HUES6 (cell line): ENCODE measurements around the gene FAF1.
"Not testable (repeated sequence)": the region's sequence is repeated elsewhere in the genome, so short reads cannot be mapped to it uniquely, and the experiment has no call there.

Source experiments
- H3K27ac ChIP-seq: 2 replicates; pipeline ENCODE4 v1.7.0; 2013; ENCODE audit warnings: low read depth, mild to moderate bottlenecking, low read length, inconsistent platforms
- H3K27me3 ChIP-seq: 2 replicates; pipeline ENCODE4 v1.6.1; 2013; ENCODE audit warnings: low read length; ENCODE audit not compliant: control insufficient read depth, insufficient read depth
- H3K36me3 ChIP-seq: 2 replicates; pipeline ENCODE4 v1.6.1; 2013; ENCODE audit warnings: low read length; ENCODE audit not compliant: control insufficient read depth, insufficient read depth
- H3K4me1 ChIP-seq: 2 replicates; pipeline ENCODE4 v1.6.1; 2013; ENCODE audit warnings: low read length; ENCODE audit not compliant: control insufficient read depth, insufficient read depth
- H3K4me3 ChIP-seq: 2 replicates; pipeline ENCODE4 v1.5.1; 2013; ENCODE audit warnings: low read depth, low read length
- H3K9ac ChIP-seq: one replicate; pipeline ENCODE4 v1.6.1; 2013; ENCODE audit warnings: mild to moderate bottlenecking, low read length
- H3K9me3 ChIP-seq: 2 replicates; pipeline ENCODE4 v1.6.1; 2013; ENCODE audit warnings: low read depth, low read length; ENCODE audit not compliant: control insufficient read depth, insufficient read depth

Gene FAF1

GRCh38 chr1:50566405-50566804 lies 393.7 kb downstream of the FAF1 start:
- no peak overlapping the region for H3K9ac ChIP-seq
- H3K4me3 ChIP-seq: no peak overlapping the region
- H3K36me3 ChIP-seq: peaks cover 5% of the 10 kb centered on the region; the same call in 1 of the 2 replicates
- no peaks in the 10 kb centered on the region for H3K27me3 ChIP-seq
- H3K9me3 ChIP-seq: no peaks in the 10 kb centered on the region
- H3K4me1 ChIP-seq: peaks cover 19% of the 10 kb centered on the region
- no peak overlapping the region for H3K27ac ChIP-seq

GRCh38 chr1:50564417-50564816 lies 395.6 kb downstream of the FAF1 start:
- Histone ChIP-seq H3K27me3 (no peaks in the 10 kb centered on the region), H3K9ac (no peak overlapping the region), H3K4me3 (no peak overlapping the region), H3K27ac (no peak overlapping the region), H3K9me3 (no peaks in the 10 kb centered on the region), H3K36me3 (peaks cover 9% of the 10 kb centered on the region; the same call in 1 of the 2 replicates), H3K4me1 (peaks cover 9% of the 10 kb centered on the region)

- no peaks in the 10 kb centered on the region for H3K9me3 ChIP-seq
- H3K27me3 ChIP-seq: no peaks in the 10 kb centered on the region
- no peaks in the 10 kb centered on the region for H3K4me1 ChIP-seq
- H3K4me3 ChIP-seq: no peak overlapping the region
- no peak overlapping the region for H3K27ac ChIP-seq
- no peak overlapping the region for H3K9ac ChIP-seq
- H3K36me3 ChIP-seq: peaks cover 9% of the 10 kb centered on the region; the same call in 1 of the 2 replicates
These were observed 398.0 kb downstream of the FAF1 start for GRCh38 chr1:50562106-50562505.

GRCh38 chr1:50559421-50559820 lies 400.6 kb downstream of the FAF1 start:
- Histone ChIP-seq H3K9me3 (no peaks in the 10 kb centered on the region), H3K9ac (no peak overlapping the region), H3K27me3 (no peaks in the 10 kb centered on the region), H3K4me1 (no peaks in the 10 kb centered on the region), H3K36me3 (0 out of 2 replicates have a peak, but pooled peaks cover 4% of the 10 kb centered on the region), H3K27ac (no peak overlapping the region), H3K4me3 (no peak overlapping the region)

GRCh38 chr1:50553921-50554320 lies 406.1 kb downstream of the FAF1 start:
- no peaks in the 10 kb centered on the region for H3K36me3 ChIP-seq
- H3K9me3 ChIP-seq: no peaks in the 10 kb centered on the region
- no peak overlapping the region for H3K4me3 ChIP-seq
- H3K9ac ChIP-seq: no peak overlapping the region
- no peak overlapping the region for H3K27ac ChIP-seq
- no peaks in the 10 kb centered on the region for H3K4me1 ChIP-seq
- no peaks in the 10 kb centered on the region for H3K27me3 ChIP-seq

GRCh38 chr1:50548243-50548642 lies 411.8 kb downstream of the FAF1 start:
- Histone ChIP-seq H3K4me3 (no peak overlapping the region), H3K36me3 (no peaks in the 10 kb centered on the region), H3K27me3 (no peaks in the 10 kb centered on the region), H3K9me3 (no peaks in the 10 kb centered on the region), H3K9ac (no peak overlapping the region), H3K27ac (no peak overlapping the region), H3K4me1 (no peaks in the 10 kb centered on the region)

- no peaks in the 10 kb centered on the region for H3K36me3 ChIP-seq
- H3K27me3 ChIP-seq: no peaks in the 10 kb centered on the region
- no peak overlapping the region for H3K4me3 ChIP-seq
- no peaks in the 10 kb centered on the region for H3K9me3 ChIP-seq
- H3K27ac ChIP-seq: no peak overlapping the region
- no peak overlapping the region for H3K9ac ChIP-seq
- no peaks in the 10 kb centered on the region for H3K4me1 ChIP-seq
These were observed 417.7 kb downstream of the FAF1 start for GRCh38 chr1:50542362-50542761.

GRCh38 chr1:50538476-50538875 lies 421.6 kb downstream of the FAF1 start:
- Histone ChIP-seq H3K27ac (no peak overlapping the region), H3K4me3 (no peak overlapping the region), H3K9me3 (no peaks in the 10 kb centered on the region), H3K4me1 (no peaks in the 10 kb centered on the region), H3K27me3 (no peaks in the 10 kb centered on the region), H3K36me3 (no peaks in the 10 kb centered on the region), H3K9ac (no peak overlapping the region)

- no peaks in the 10 kb centered on the region for H3K36me3 ChIP-seq
- no peak overlapping the region for H3K9ac ChIP-seq
- H3K9me3 ChIP-seq: no peaks in the 10 kb centered on the region
- H3K27me3 ChIP-seq: no peaks in the 10 kb centered on the region
- no peaks in the 10 kb centered on the region for H3K4me1 ChIP-seq
- H3K27ac ChIP-seq: 0 out of 2 replicates have a peak overlapping the region, but pooled peaks have one; percentile 30
- H3K4me3 ChIP-seq: no peak overlapping the region
These were observed 428.5 kb downstream of the FAF1 start for GRCh38 chr1:50531601-50532000.

- no peaks in the 10 kb centered on the region for H3K36me3 ChIP-seq
- H3K27ac ChIP-seq: no peak overlapping the region
- no peak overlapping the region for H3K4me3 ChIP-seq
- no peak overlapping the region for H3K9ac ChIP-seq
- no peaks in the 10 kb centered on the region for H3K4me1 ChIP-seq
- no peaks in the 10 kb centered on the region for H3K27me3 ChIP-seq
- no peaks in the 10 kb centered on the region for H3K9me3 ChIP-seq
These were observed 429.0 kb downstream of the FAF1 start for GRCh38 chr1:50531027-50531426.

- no peak overlapping the region for H3K9ac ChIP-seq
- no peaks in the 10 kb centered on the region for H3K4me1 ChIP-seq
- no peaks in the 10 kb centered on the region for H3K27me3 ChIP-seq
- H3K27ac ChIP-seq: no peak overlapping the region
- H3K36me3 ChIP-seq: no peaks in the 10 kb centered on the region
- no peak overlapping the region for H3K4me3 ChIP-seq
- no peaks in the 10 kb centered on the region for H3K9me3 ChIP-seq
These were observed 430.6 kb downstream of the FAF1 start for GRCh38 chr1:50529510-50529909.

GRCh38 chr1:50527987-50528320 lies 432.1 kb downstream of the FAF1 start:
- not testable (repeated sequence) for H3K27ac ChIP-seq, H3K36me3 ChIP-seq, H3K4me1 ChIP-seq

More at GRCh38 chr1:50527987-50528320, 432.1 kb downstream of the FAF1 start:
- H3K4me3 ChIP-seq, H3K9ac ChIP-seq, H3K27me3 ChIP-seq, H3K9me3 ChIP-seq: not testable (repeated sequence)
